Measurements from ENCODE around the gene ZNF32. TPM values are rescaled to one million over a fixed set of nuclear protein-coding genes. Genes with fewer than 3 reads are reported as not detected.

The ZNF32 gene
- total RNA-seq, 1 experiment from 2014 or later, result 14.6 TPM

- H4K5ac ChIP-seq (ENCODE audit: insufficient read length, low read depth, low read length), result no peak overlapping the region
- H2AFZ ChIP-seq (ENCODE audit: low read length), result no peak overlapping the region
- no peak overlapping the region for H3K56ac ChIP-seq (ENCODE audit: insufficient read length, low read depth, low read length)
- H4K8ac ChIP-seq (replicated peaks; ENCODE audit: insufficient read length, low read depth, low read length), result no peak overlapping the region
- no peak overlapping the region for H3K4ac ChIP-seq (ENCODE audit: low read depth, low read length)
- H2BK12ac ChIP-seq (ENCODE audit: insufficient read length, low read depth, low read length), result no peak overlapping the region
- no peaks in the 10 kb centered on the region for H3K79me2 ChIP-seq (ENCODE audit: insufficient read depth, low read length)
- Mint-ChIP-seq H3K9me3 (peaks cover 53 to 61% of the 10 kb centered on the region in 2 experiments), H3K4me1 (peaks cover 9 to 10% of the 10 kb centered on the region in 2 experiments), H3K4me3 (peak overlapping the region; percentile 76 to 87), H3K36me3 (ENCODE audit: insufficient read depth in 1 of 3, low read depth in 3 of 3) (peaks cover 50 to 54% (median 50%) of the 10 kb centered on the region in 3 experiments), H3K27ac (no peak overlapping the region), H3K27me3 (ENCODE audit: low read depth) (peaks cover 46% of the 10 kb centered on the region)
- H3T11ph ChIP-seq (ENCODE audit: low read length), result no peak overlapping the region
- peak overlapping the region; percentile 60 for H3K4me2 ChIP-seq (ENCODE audit: insufficient read depth, insufficient read length, low read length)
- WGBS (ENCODE audit: extremely low coverage, insufficient read length, low lambda C conversion rate), result no CpG with 5 or more reads among the region's 6 CpGs
- no peak overlapping the region for H2BK120ac ChIP-seq (ENCODE audit: low read depth, low read length, poor library complexity, severe bottlenecking)
- H3K9me3 ChIP-seq (ENCODE audit: control insufficient read depth, low read depth, low read length), result peaks cover 35% of the 10 kb centered on the region
- no peak overlapping the region for H3K18ac ChIP-seq (ENCODE audit: insufficient read length, low read depth, low read length)
- H3K79me1 ChIP-seq (ENCODE audit: insufficient read depth, low read depth, low read length, poor library complexity, severe bottlenecking), result no peaks in the 10 kb centered on the region
- no peaks in the 10 kb centered on the region for H3K4me1 ChIP-seq (ENCODE audit: insufficient read depth, low read length)
- no peak overlapping the region for H3K27ac ChIP-seq (ENCODE audit: insufficient read length, low read depth, low read length)
- no peak for DNase-seq
- H4K91ac ChIP-seq (ENCODE audit: insufficient read length, low read depth, low read length), result no peak overlapping the region
- peaks cover 4% of the 10 kb centered on the region; the same call in 1 of the 2 replicates for H3K27me3 ChIP-seq (ENCODE audit: insufficient read depth, low read length)
- H3K23ac ChIP-seq (ENCODE audit: insufficient read length, low read depth, low read length), result no peak overlapping the region
- no peak overlapping the region for H2BK20ac ChIP-seq (ENCODE audit: low read depth, low read length, poor library complexity, severe bottlenecking)
- no peak overlapping the region for H3K9ac ChIP-seq (ENCODE audit: extremely low read depth, insufficient read length, low read length)
- H2BK15ac ChIP-seq (ENCODE audit: low read depth, low read length), result no peak overlapping the region
- no peak for TF ChIP-seq CTCF (conservative IDR thresholded peaks at IDR 0.05)
- H4K20me1 ChIP-seq (ENCODE audit: control insufficient read depth, insufficient read depth, insufficient read length), result no peaks in the 10 kb centered on the region
- no peak overlapping the region for H2BK5ac ChIP-seq (ENCODE audit: insufficient read length, low read length)
- no peak overlapping the region for H2AK5ac ChIP-seq (ENCODE audit: insufficient read length, low read length)
- H3K23me2 ChIP-seq (ENCODE audit: insufficient read length, low read depth, low read length, poor library complexity, severe bottlenecking), result peaks cover 9% of the 10 kb centered on the region
- no peak overlapping the region for H3K14ac ChIP-seq (ENCODE audit: insufficient read depth, low read length)
Measured at GRCh38 chr10:43647576-43647975, 1.1 kb downstream of the ZNF32 start.

Measured in H9 (cell line).